ENCODE results near the gene OR2H1.

The OR2H1 gene

GRCh38 chr6:29510746-29511300 is 53.9 kb downstream of the OR2H1 start:
- no peak for DNase-seq (ENCODE audit: low read depth)

Measured in stimulated activated CD8-positive, alpha-beta memory T cell treated with anti-CD3 and anti-CD28 coated beads, Interleukin-12 subunit alpha, Interleukin-12 subunit beta, amount 100 ng/mL, for 1 hour (primary cell).